Right lobe of liver (tissue), 6 donors: ENCODE data around the gene SSH2. TPM values are rescaled to one million over a fixed set of nuclear protein-coding genes. Genes with fewer than 3 reads are reported as not detected.

ENCODE experiments used
- ATAC-seq, 4 donors: fragments of 200-7000 bp; cut with Tn5 transposase; one replicate each; pipeline ENCODE4 v1.9.1; 2020; ENCODE audit warnings: mild to moderate bottlenecking in 4 of 4, moderate library complexity in 4 of 4
- DNase-seq, 3 donors: peaks; one replicate each; pipeline ENCODE4 v3.0.0-alpha.2; 2020
- H3K27ac ChIP-seq, 3 donors: fragments of 200-600 bp; one replicate each; pipeline ENCODE4 v1.8.0; 2022
- H3K27me3 ChIP-seq, 2 donors: fragments of 200-600 bp; one replicate each; pipeline ENCODE4 v1.8.0; 2022
- H3K36me3 ChIP-seq, 4 donors: fragments of 200-600 bp; sonication (generic) in 1 of 4; one replicate each; pipeline versions ENCODE4 v1.5.1 to v1.8.0; 2017 to 2022; ENCODE audit warnings: control low read depth in 1 of 4
- H3K4me1 ChIP-seq, 4 donors: fragments of 200-600 bp; sonication (generic) in 1 of 4; one replicate each; pipeline versions ENCODE4 v1.5.1 to v1.8.0; 2017 to 2022; ENCODE audit warnings: control low read depth in 1 of 4
- H3K4me3 ChIP-seq, 3 donors: fragments of 200-600 bp; one replicate each; pipeline ENCODE4 v1.8.0; 2022
- H3K9me3 ChIP-seq, 4 donors: fragments of 200-600 bp; sonication (generic) in 1 of 4; one replicate each; pipeline versions ENCODE4 v1.5.1 to v1.8.0; 2017 to 2022; ENCODE audit warnings: control low read depth in 1 of 4
- CTCF ChIP-seq, 4 donors: fragments of 200-600 bp in 3 of 4; fragments of 450-650 bp in 1 of 4; IDR thresholded peaks; one replicate each; pipeline versions ENCODE4 v1.5.1 to v1.8.0; 2016 to 2022; ENCODE audit warnings: antibody characterized with exemption in 4 of 4, mild to moderate bottlenecking in 2 of 4
- POLR2A ChIP-seq: fragments of 450-650 bp; IDR thresholded peaks from one replicate; pipeline ENCODE4 v1.6.1; 2017; ENCODE audit warnings: antibody characterized with exemption, mild to moderate bottlenecking
- WGBS: methylation state at CpG from one replicate; pipeline ENCODE4 v1.1.6; 2018; ENCODE audit warnings: low coverage, low lambda C conversion rate; ENCODE audit not compliant: insufficient coverage; ENCODE audit errors: missing lambda C conversion rate; 5-methylcytosine and 5-hydroxymethylcytosine counted together
- intact Hi-C, 2 donors: fragments of 100-400 bp; cut with DNase I; formaldehyde crosslinking; loops; one replicate each; pipeline versions ENCODE4 v1.11.2 to v1.14.1; 2022
- total RNA-seq, 6 experiments: library from RNA; depleted of rRNA in 2 of 6; stranded (reverse); fragments of >200 nt in 2 of 6; fragmentation: NEBNext Ultra II Directional in 3 of 6; extraction: Animal tissue kit (Norgen Biotek cat#: 25700) in 3 of 6; gene quantifications; one replicate each; pipeline versions ENCODE4 v1.1.0 to v1.2.4, GENCODE V29; 2016 to 2023
- donor health status: DM: no; HTN: yes; CAD: no.
- donor health status: DM: no; HTN: no; CAD: no.
- donor health status: DM: no; HTN: no; CAD: no.
- donor health status: DM: no; HTN: yes; CAD: no.
- donor health status: DM: no; HTN: yes; CAD: no.

The SSH2 gene
- total RNA-seq, 6 experiments from 2014 or later = 8.0 to 12.7 (median 10.5) TPM

GRCh38 chr17:29717817-29718216 is 212.2 kb downstream of the SSH2 start:
- TF ChIP-seq POLR2A (no peak), CTCF (IDR thresholded peaks at IDR 0.05) (no peak)
- no peak overlapping the region for H3K4me3 ChIP-seq
- ATAC-seq (no peak), DNase-seq (no peak)
- intact Hi-C loops = no loop called here
- H3K4me1 ChIP-seq = peaks cover 0 to 3% (median 0%) of the 10 kb centered on the region in 4 donors
- no peaks in the 10 kb centered on the region for H3K36me3 ChIP-seq
- H3K27me3 ChIP-seq = no peaks in the 10 kb centered on the region
- no peak overlapping the region for H3K27ac ChIP-seq
- H3K9me3 ChIP-seq = no peaks in the 10 kb centered on the region

- WGBS = 86% methylated on average over 4 of the region's 4 CpGs
- intact Hi-C loops = no loop called here
- DNase-seq (no peak), ATAC-seq (no peak)
- TF ChIP-seq CTCF (IDR thresholded peaks at IDR 0.05) = no peak
- no peak for TF ChIP-seq POLR2A
- H3K4me3 ChIP-seq = no peak overlapping the region
- H3K9me3 ChIP-seq = no peaks in the 10 kb centered on the region
- no peak overlapping the region for H3K27ac ChIP-seq
- H3K27me3 ChIP-seq = no peaks in the 10 kb centered on the region
- peaks cover 0 to 3% (median 0%) of the 10 kb centered on the region in 4 donors for H3K4me1 ChIP-seq
- H3K36me3 ChIP-seq = no peaks in the 10 kb centered on the region
Measured at GRCh38 chr17:29716566-29716965, 213.5 kb downstream of the SSH2 start.

GRCh38 chr17:29715680-29716079 is 214.3 kb downstream of the SSH2 start:
- Histone ChIP-seq H3K27ac (no peak overlapping the region), H3K4me1 (peaks cover 0 to 2% (median 0%) of the 10 kb centered on the region in 4 donors), H3K36me3 (no peaks in the 10 kb centered on the region), H3K4me3 (no peak overlapping the region), H3K9me3 (no peaks in the 10 kb centered on the region), H3K27me3 (no peaks in the 10 kb centered on the region)
- DNase-seq = no peak
- 79% methylated on average over 2 of the region's 2 CpGs for WGBS
- TF ChIP-seq CTCF (IDR thresholded peaks at IDR 0.05) = no peak
- TF ChIP-seq POLR2A = no peak
- intact Hi-C loops = no loop called here
- no peak for ATAC-seq

GRCh38 chr17:29714146-29714545 is 215.9 kb downstream of the SSH2 start:
- no peaks in the 10 kb centered on the region for H3K36me3 ChIP-seq
- intact Hi-C loops = no loop called here
- H3K4me3 ChIP-seq = no peak overlapping the region
- DNase-seq = no peak
- H3K27me3 ChIP-seq = no peaks in the 10 kb centered on the region
- no peak for ATAC-seq
- H3K27ac ChIP-seq = no peak overlapping the region
- no peak for TF ChIP-seq CTCF (IDR thresholded peaks at IDR 0.05)
- no peak for TF ChIP-seq POLR2A
- WGBS = 100% methylated on average over 1 of the region's 1 CpG
- peaks cover 0 to 9% (median 0%) of the 10 kb centered on the region in 4 donors for H3K4me1 ChIP-seq
- H3K9me3 ChIP-seq = no peaks in the 10 kb centered on the region

GRCh38 chr17:29713626-29714025 is 216.4 kb downstream of the SSH2 start:
- TF ChIP-seq POLR2A (no peak), CTCF (IDR thresholded peaks at IDR 0.05) (no peak)
- ATAC-seq (no peak), DNase-seq (no peak)
- H3K4me1 ChIP-seq = peaks cover 0 to 9% (median 0%) of the 10 kb centered on the region in 4 donors
- no peak overlapping the region for H3K27ac ChIP-seq
- no peak overlapping the region for H3K4me3 ChIP-seq
- intact Hi-C loops = no loop called here
- H3K9me3 ChIP-seq = no peaks in the 10 kb centered on the region
- H3K27me3 ChIP-seq = no peaks in the 10 kb centered on the region
- H3K36me3 ChIP-seq = no peaks in the 10 kb centered on the region
